Peyer's patch (tissue), 4 donors: Measurements from ENCODE around the gene LINGO4.

Experiments used
- CTCF ChIP-seq, 6 experiments: fragments of 450-650 bp in 4 of 6; fragments of 200-600 bp in 2 of 6; sonication (generic) in 1 of 6; IDR thresholded peaks; one replicate each; pipeline ENCODE4 v1.5.1; 2017 to 2019; ENCODE audit warnings: antibody characterized with exemption in 6 of 6, mild to moderate bottlenecking in 3 of 6, moderate library complexity in 1 of 6
- POLR2A ChIP-seq, 2 donors: fragments of 450-650 bp; IDR thresholded peaks; one replicate each; pipeline ENCODE4 v1.5.1; 2017; ENCODE audit warnings: antibody characterized with exemption in 2 of 2, mild to moderate bottlenecking in 2 of 2, moderate library complexity in 2 of 2

GRCh38 chr1:151853411-151853943 lies 48.3 kb upstream of the LINGO4 start, which contains the start of gene THEM5:
- TF ChIP-seq POLR2A (IDR thresholded peaks at IDR 0.05) (no peak), CTCF (IDR thresholded peaks at IDR 0.05) (no peak)
